GM12874 (cell line): ENCODE results near the gene FAM118A.

ENCODE experiments used
- CTCF ChIP-seq: IDR thresholded peaks from 2 replicates; pipeline ENCODE4 v1.5.1; 2011; ENCODE audit warnings: low read depth, mild to moderate bottlenecking, control low read depth, low read length, moderate library complexity; ENCODE audit not compliant: insufficient read depth

FAM118A gene

GRCh38 chr22:45290410-45290936 is 19.3 kb upstream of the FAM118A start:
- TF ChIP-seq CTCF, result no peak

GRCh38 chr22:45291061-45291930 is 18.4 kb upstream of the FAM118A start:
- TF ChIP-seq CTCF, result no peak

GRCh38 chr22:45291931-45292290 is 17.8 kb upstream of the FAM118A start:
- no peak for TF ChIP-seq CTCF

GRCh38 chr22:45292731-45293442 is 16.8 kb upstream of the FAM118A start:
- TF ChIP-seq CTCF, result no peak

GRCh38 chr22:45294030-45294429 is 15.7 kb upstream of the FAM118A start:
- no peak for TF ChIP-seq CTCF

- no peak for TF ChIP-seq CTCF
Observed at GRCh38 chr22:45295492-45295891, 14.2 kb upstream of the FAM118A start.

- TF ChIP-seq CTCF, result no peak
Observed at GRCh38 chr22:45296628-45297297, 13.0 kb upstream of the FAM118A start.
